Peyer's patch (tissue), 4 donors: ENCODE results near the gene CELF2.

Experiments
- CTCF ChIP-seq, 6 experiments: fragments of 450-650 bp in 4 of 6; fragments of 200-600 bp in 2 of 6; sonication (generic) in 1 of 6; IDR thresholded peaks; one replicate each; pipeline ENCODE4 v1.5.1; 2017 to 2019; ENCODE audit warnings: antibody characterized with exemption in 6 of 6, mild to moderate bottlenecking in 3 of 6, moderate library complexity in 1 of 6
- POLR2A ChIP-seq, 2 donors: fragments of 450-650 bp; IDR thresholded peaks; one replicate each; pipeline ENCODE4 v1.5.1; 2017; ENCODE audit warnings: antibody characterized with exemption in 2 of 2, mild to moderate bottlenecking in 2 of 2, moderate library complexity in 2 of 2

- TF ChIP-seq CTCF (IDR thresholded peaks at IDR 0.05) (no peak), POLR2A (IDR thresholded peaks at IDR 0.05) (no peak)
These were observed 258.8 kb downstream of the CELF2 start for GRCh38 chr10:11276449-11276990.
